NCI-H1436 treated with DMSO at 0.1 percent for 48 hours (cell line): ENCODE data around the gene CPSF2.

Source experiments
- DNase-seq: peaks from one replicate; lab custom pipeline; 2025; lab: John Stamatoyannopoulos, UW

CPSF2 gene

GRCh38 chr14:92121670-92122350 lies at the start of gene CPSF2, which contains the start of gene NDUFB1:
TSS of gene CPSF2 (plus strand) at chr14:92121969. CDS start at chr14:92130985, 9,016 bp downstream.
TSS of gene NDUFB1 (minus strand) at chr14:92121706. CDS start at chr14:92117637, 4,069 bp downstream.
- DNase-seq: no peak

GRCh38 chr14:92074555-92074954 lies 47.2 kb upstream of the CPSF2 start:
- DNase-seq: no peak

DNA sequence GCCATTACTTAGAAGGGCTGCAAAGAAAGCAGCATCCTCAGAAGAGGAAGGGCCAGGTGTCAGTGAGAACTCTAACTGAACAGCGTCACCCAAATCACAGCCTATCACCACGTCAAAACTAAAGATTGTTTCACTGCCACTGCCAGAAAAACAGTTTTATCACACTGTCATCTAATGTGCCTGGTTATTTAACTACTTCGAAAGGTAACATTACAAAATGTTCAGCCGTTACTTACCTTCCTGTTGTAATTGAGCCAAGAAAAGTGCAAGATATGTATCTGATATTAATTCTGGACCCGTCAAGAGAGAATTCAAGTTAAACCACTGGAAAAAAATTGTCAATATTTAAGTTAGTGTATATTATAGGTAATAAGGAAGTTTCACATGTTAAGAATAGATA lies 33.3 kb upstream of the CPSF2 start:
- DNase-seq: no peak

DNA sequence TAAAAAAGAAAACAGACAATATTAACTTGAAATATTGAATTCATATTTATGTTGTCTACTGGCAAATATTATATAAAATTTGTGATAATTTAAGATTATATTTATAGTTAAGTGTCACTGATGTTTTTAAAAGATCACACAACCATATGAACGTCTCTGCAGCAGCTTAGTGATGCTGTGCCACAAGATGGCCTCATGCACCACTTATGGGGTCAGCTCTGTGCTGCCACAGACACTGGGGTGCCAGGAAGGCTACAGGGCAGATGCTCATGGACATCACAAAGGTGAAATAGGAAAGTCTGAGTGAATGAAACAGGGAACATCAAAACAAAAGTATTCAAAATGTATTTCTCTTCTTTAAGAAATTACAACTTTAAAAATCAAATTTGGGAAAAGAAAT lies 28.4 kb upstream of the CPSF2 start:
- DNase-seq: no peak

DNA sequence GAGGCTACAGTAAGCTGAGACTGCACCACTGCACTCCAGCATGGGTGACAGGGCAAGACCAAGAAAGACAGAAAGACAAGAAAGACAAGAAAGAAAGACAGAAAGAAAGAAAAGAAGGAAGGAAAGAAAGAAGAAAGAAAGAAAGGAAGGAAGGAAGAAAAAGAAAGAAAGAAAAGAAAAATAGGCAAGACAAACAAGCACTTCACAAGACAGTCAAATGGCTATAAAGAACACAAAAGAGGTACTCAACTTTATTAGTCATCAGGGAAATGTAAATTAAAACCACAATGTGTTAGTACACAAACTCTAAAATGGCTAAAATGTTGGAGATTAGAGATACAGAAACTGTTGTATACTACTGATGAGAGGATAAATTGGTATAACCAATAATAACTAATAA lies 22.0 kb upstream of the CPSF2 start:
- DNase-seq: no peak

DNA sequence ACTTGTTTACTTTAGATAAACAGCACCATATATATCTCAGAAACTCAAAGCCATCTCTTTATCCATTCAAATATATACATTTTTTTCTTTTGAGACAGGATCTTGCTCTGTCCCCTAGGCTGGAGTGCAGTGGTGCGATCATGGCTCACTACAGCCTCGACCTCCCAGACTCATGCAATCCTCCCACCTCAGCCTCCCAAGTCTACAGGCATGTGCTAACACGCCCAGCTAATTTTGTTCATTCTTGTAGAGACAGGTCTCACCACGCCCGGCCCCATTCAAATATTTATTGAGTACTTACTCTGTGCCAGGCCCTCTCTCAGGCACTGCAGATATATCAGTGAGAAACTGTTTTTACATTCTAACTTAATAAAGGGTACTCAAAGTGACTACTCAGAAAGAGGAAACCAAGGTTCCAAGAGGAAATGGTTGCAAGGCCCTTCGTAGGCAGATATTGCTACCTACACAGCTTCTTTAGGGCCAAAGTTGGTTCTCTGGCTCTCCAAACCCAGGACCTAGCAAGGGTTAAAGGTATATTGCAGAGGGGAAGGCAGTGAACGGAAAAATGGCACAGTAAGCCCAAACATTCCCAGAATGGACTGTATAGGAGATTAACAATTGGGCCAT lies 18.3 kb upstream of the CPSF2 start:
- no peak for DNase-seq

DNA sequence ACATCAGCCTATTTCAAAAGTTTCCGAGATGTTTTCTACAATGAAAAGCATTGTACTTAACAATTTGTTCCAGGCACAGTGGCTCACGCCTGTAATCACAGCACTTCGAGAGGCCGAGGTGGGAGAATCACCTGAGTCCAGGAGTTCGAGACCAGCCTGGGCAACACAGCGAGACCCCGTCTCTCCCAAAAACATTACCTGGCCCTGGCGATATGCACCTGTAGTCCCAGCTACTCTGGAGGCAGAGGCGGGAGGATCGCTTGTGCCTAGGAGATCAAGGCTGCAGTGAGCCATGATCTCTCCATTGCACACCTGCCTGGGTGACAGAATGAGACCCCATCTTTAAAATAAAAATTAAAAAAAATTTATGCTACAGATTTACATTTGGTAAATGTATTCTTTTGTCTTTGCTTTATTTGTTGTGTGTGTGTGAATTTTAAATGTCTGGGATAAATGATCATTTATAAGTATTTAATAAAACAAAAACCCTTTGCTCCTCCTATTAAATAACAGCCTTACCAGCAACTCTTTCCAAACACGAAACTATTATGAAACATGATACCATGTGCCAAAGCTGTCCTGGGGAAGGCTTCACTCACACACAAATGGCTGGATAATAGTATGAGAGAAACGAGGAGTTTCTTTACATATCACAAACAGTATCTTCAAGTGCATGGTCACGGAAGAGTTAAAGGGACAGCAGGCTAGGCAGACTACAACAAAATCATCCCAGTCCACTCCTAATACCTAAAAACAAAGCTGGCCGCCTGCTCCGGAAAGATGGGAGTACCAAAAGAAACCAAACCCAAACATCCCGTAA lies 16.5 kb upstream of the CPSF2 start:
- no peak for DNase-seq

DNA sequence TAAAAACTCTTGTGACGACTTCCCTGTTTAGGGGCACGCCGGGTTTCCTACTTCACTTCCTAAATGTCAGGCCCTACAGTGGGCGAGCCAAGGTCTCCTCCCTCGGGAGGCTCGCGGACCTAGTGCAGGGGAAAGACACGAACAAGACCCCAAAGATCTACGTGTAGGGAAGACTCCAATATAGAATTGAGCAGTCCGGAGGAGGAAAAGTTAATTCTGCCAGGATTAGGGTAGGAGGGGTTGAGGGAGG lies 16.0 kb upstream of the CPSF2 start:
- no peak for DNase-seq

DNA sequence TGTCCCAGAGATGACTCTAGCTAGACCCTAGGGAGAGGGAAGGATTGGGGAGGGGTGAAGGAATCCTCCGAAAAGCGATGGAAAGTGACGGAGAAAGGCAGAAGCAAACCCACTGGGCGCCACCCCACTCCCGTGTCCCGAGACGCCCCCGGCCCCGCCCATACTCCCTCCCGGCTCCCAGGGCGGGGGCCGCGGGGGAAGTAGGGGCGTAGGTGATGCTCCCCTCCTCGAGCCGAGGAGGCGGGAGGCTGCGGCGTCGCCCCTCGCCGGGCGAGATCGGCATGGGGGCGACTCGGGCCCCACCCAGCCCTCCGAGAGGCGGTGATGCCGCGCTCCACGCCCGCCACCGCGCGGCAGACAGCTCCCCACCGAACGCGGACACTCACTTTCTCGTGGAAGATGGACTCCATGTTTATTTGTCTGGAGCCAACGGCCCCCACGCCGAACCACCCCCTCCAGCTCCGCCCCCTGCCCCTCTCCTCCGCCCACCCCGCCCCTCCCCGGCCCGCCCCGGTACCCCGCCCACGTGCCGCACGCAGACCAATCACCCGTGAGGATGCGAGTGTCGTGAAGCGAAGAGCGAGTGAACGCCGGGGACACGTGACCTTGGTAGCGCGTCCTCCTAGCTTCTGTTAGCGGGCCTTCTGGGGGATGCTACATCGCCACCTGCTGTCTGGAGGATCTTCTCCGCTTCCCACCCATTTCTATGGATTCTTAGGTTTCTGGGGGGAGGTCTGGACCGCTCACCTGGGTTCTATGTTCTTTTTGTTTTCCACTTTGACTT lies 15.4 kb upstream of the CPSF2 start, which contains the start of gene ATXN3:
Gene ATXN3 (minus strand): TSS at position 440 of the 784 bp plus-strand sequence. CDS start 30 bp downstream, at position 410.
- peak; percentile 95 for DNase-seq

DNA sequence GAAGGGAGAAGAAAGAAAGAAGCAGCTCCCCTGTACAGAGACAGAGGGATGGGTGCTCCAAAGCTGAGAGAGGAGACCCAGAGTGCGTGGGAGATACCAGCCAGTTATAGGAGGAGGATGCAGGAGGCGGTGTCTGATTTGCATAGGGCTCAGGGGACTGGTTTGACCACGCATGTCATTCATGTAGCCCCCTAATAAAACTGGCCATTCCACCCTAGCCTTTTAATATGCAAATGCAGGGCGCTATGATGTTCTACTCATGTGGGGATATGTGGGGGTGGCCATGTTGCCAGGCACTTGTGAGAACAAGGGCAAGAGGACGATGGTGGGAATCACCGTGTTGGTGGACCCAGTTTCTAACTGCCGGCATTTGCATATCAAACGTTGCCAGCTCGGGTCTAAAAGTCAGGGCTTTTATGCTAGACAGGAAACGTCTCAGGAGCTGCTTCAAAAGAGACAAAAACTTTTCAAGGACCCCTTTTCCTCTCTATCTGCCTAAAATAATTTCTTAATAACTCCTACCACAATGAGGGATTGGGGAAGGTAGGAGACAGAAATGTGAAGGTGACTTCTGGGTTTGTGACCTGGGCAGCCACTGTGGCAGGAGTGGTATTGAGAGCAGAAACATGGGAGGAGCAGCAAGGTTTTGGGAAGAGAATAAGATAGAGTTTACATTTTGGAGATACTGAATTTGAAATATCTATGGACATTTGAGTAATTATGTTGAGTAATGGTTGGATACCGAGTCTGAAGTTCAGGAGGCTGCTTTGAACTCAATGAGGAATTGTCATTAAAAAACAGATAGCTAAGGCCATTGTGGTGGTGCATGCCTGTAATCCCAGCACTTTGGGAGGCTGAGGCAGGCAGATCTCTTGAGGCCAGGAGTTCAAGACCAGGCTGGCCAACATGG lies 13.2 kb upstream of the CPSF2 start:
- DNase-seq: no peak

- DNase-seq: no peak
Observed at GRCh38 chr14:92109490-92109889, 12.3 kb upstream of the CPSF2 start.

DNA sequence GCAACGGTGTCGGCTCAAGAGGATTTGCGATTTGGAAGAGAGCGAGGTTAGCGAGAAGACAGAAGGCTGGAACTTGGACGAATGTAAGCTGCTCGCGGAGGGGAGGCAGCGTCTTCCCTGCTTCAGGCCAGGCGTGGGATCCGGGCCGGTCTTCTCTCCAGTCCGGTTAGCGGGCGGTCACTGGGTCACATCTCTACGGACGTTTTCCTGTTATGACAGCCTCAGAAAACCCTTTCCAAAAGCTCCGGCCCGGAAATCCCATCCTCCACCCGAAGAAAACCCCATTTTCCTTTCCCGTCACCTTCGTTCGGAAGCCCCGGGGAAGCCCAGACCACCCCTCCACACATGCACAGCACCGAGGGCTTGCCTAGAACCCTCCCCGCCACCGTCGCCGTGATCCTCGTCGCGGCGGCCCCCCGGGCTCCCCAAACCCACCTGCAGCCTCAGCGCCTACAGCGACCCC lies 531 bp upstream of the CPSF2 start:
- DNase-seq: no peak

GRCh38 chr14:92122351-92122677 lies 545 bp downstream of the CPSF2 start:
- DNase-seq: no peak

DNA sequence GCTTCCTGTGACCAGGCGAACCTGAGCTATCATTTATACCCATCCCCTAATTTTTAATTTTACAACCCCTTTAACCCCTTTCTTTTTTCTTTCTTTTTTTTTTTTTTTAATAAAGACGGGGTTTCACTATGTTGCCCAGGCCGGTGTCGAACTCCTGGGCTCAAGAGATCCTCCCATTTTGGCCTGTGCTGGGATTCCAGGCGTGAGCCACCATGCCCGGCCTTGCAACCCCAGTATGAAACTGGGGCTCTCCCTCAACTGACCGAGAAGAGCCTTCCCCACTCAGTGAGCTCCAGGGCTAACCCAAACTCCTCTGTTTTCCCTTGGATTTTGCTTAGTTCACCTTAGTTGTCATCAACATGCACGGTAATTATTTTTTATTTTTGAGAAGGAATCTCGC lies 992 bp downstream of the CPSF2 start:
- no peak for DNase-seq

- DNase-seq: no peak
Observed at GRCh38 chr14:92134456-92134855, 12.7 kb downstream of the CPSF2 start.

DNA sequence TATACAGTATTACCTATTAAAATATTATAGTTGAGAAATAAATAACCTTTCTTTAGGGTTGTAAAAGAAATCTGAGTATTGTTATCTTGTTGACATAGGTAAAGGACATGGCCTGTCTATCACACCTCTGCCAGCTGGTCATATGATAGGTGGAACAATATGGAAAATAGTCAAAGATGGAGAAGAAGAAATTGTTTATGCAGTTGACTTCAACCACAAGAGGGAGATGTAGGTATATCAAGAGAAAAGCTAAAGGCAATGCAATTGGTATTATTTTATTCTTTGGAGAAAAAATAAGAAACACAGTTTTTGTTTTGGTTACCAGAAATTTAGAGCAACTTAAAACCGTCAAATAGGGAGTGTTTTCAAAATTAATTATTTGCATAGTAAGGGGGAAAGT lies 13.5 kb downstream of the CPSF2 start:
- no peak for DNase-seq

DNA sequence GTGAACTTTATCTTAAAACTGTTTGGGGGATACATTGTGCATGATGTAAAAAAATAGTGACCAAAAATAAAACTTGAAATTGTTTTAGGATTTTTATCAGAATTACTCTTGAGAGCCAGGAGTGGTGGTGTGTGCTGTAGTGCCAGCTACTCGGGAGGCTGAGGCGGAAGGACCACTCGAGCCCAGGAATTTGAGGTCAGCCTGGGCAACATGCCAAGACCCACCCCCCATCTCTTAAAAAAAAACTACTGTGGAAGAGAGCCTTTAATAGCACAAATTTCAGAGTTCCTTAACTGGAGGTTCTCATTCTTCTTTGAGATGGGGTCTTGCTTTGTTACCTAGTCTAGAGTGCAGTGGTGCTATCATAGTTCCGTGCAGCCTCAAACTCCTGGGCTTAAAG lies 21.5 kb downstream of the CPSF2 start:
- no peak for DNase-seq

- DNase-seq: no peak
Observed at GRCh38 chr14:92143962-92144361, 22.2 kb downstream of the CPSF2 start.

- DNase-seq: no peak
Observed at GRCh38 chr14:92144708-92145107, 22.9 kb downstream of the CPSF2 start.

- no peak for DNase-seq
Observed at GRCh38 chr14:92153581-92153980, 31.8 kb downstream of the CPSF2 start.

- no peak for DNase-seq
Observed at GRCh38 chr14:92154283-92154942, 32.6 kb downstream of the CPSF2 start.
